Fibroblast of skin of left quadriceps (primary cell): ENCODE results near the gene ABO.
"Not testable (repeated sequence)": the region's sequence is repeated elsewhere in the genome, so short reads cannot be mapped to it uniquely, and the experiment has no call there.

Experiments
- DNase-seq, 2 experiments: peaks; one replicate each; pipeline ENCODE4 v3.0.0-alpha.2; 2013; ENCODE audit warnings: low read depth in 2 of 2

The ABO gene

DNA sequence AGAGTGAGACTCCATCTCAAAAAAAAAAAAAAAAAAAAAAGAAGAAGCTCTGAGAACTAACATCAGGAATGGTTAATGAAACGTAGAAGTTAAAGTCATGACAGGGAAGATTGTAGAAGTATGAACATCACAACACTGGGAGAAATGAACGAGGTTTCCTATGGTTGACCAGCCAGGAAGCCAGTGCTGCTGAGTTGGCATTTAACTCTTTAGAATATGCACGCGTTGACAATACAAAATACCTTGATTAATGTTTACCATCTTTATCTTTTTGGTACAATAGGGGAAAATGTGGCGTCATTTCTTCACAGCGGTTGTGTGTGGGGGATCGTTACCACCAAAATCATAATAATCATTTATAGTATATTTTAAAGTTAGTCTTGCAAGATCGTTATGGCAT, 32.0 kb downstream of the ABO start:
- no peak for DNase-seq

DNA sequence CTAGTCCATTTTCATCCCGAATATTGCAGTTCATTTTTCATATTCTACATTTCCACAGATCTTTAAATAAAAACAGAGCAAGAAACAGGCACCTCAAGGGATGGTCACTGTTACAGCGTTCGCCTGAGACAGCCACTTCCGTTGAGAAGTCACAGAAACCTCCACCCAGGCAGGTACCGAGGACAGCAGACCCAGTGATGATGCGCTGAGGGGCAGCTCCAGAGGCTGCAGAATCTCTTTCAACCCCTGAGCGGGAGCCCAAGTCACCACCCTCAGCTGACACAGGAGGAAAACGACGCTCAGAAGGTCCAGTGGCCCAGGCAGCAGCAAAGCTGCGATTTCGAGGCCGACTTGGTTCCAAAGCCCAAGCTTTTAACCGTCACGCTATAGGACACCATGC, 32.8 kb downstream of the ABO start:
- no peak for DNase-seq

DNA sequence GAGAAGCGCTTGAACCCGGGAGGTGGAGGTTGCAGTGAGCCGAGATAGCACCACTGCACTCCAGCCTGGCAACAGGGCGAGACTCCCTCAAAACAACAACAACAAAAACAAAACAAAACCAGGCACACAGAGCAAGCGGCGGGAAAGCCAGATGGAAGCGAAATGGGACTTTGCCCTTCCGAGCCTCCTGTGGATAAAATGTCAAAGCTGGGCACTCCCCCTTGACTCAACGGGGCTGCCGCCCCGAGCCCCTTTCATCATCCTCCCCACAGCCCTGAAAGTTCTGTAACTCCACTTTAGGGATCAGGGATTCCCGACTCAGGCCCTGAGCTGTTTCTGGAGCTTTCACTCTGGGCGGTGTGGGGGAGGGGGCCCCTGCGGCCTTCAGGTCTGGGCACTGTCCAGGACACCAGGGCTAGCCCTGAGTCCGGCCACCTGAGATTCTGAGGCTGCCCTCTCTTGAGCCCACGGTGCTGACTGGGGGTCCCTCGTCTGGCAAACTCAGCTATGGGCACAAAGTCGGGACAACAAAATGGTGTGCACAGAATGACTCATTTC, 35.4 kb downstream of the ABO start:
- DNase-seq: no peak

DNA sequence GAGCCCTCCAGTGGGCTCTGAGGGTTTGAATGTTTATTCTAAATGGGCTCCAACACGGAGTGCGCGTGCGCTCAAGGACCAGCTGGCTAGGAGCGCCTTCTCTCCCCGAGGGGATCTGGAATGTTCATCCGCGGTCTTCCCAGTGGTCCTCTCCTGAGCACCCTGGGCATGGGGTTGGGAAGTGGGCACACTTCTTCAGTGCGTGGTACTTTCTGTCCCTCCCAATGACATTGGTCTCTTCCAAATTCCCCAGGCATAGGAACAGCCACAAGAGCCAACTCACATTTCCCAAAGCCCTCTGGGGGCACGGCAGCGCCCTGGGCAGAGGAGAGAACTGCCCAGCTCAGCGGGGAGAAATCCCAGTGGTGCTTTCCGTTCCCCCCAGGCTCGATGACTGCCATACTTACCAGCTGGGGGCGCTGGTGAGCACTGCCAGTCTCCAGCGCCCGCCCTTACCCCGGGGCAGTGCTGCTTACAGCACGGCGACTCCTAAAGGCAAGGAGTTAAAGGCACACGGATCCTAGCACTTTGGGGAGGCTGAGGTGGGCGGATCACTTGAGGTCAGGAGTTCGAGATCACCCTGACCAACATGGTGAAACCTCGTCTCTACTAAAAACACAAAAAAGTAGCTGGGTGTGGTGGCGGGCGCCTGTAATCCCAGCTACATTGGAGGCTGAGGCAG, 36.0 kb downstream of the ABO start:
- DNase-seq: peak in 1 of 2 experiments; percentile 10

DNA sequence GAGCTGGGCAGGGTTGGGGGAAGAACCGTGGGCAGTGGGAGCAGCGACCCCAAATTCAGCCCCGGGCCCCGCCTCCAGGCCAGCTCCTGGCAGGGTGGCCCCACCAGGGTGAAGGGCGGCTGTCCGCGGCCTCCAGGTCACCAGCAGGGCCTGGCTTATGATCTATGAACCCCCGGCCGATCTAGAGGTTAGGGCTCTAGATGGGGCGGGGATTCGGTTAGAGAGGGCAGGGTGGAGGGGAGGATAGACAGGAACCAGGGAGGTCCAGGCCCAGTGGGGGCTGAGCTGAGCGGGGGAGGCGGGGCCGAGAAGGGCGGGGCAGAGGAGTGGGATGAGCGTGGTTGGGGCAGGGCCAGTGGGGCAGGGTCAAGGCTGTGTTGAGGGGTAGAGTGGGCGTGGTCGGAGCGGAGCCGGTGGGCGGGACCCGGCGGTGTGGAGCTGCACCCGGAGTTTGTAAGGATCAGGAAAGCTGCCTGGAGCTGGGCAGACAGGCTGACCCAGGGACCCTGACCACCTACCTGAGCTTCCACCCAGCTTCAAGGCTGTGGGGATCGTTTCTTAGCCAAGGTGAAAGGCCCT, 36.6 kb downstream of the ABO start:
- DNase-seq: peak; percentile 4 to 10

DNA sequence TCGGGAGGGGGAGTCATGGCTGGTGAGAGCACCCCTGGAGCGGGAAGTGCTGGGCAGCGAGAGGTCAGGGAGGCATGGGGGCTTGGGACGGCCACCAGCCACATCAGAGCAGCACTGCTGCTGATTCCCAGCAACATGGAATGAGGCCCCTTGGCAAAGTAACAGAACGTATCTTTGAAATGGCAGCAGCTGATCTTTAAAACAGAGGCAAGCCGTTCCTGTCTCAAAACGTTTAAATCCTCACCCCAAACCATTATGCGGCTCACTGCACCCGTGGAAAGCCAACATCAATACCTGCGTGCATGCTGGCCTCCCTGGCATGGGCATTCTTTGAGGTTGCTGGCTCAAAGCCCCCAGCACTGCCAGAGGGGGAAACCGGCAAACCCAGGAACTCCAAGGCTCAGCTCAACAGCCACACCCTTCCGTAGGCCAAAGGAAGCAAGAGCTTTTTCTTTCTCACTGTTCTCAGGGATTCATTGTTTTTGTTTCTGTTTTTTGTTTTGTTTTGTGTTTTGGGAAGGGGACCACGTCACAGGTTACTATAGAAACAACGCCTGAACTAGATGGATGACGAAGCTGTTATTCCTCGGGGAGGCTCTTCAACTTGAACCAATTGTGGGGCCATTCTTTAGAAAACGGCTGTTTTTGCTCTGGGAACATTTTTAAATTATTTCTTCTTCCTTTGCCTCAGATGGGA, 37.8 kb downstream of the ABO start:
- DNase-seq: no peak

DNA sequence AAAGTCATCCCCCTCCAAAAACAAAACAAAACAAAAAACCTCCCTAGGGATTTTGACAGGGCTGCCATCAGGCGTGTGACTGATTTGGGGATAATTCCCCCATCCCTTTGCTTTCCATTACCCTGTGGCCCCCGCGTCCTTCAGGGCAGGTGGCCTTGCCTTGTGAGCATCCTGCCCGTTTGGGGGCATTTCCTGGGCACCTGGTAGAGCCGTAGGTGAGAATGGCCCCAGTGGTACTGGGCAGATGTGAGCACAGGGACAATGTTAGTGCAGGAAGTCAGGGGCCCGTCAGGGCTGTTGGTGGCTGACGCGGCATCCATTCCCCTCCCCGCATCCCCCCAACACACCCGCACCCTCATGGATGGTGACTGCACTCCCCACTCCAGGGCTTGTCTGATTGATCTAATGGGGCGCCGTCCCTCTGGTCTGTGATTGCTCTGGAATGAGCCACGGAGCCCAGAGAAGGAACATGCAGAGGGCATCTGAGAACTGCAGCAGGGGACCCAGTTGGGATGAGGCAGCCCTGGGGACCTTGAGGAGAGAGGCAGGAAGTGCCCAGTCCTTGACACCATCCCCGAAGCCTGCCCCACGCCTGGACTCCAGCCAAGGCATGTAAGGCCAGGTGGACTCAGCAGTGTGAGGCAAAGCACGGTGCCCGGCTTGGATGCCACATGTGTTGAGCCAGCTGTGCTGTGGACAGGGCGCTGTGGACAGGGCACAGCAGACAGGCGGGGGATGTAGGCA, 38.5 kb downstream of the ABO start:
- DNase-seq: not testable (repeated sequence)

DNA sequence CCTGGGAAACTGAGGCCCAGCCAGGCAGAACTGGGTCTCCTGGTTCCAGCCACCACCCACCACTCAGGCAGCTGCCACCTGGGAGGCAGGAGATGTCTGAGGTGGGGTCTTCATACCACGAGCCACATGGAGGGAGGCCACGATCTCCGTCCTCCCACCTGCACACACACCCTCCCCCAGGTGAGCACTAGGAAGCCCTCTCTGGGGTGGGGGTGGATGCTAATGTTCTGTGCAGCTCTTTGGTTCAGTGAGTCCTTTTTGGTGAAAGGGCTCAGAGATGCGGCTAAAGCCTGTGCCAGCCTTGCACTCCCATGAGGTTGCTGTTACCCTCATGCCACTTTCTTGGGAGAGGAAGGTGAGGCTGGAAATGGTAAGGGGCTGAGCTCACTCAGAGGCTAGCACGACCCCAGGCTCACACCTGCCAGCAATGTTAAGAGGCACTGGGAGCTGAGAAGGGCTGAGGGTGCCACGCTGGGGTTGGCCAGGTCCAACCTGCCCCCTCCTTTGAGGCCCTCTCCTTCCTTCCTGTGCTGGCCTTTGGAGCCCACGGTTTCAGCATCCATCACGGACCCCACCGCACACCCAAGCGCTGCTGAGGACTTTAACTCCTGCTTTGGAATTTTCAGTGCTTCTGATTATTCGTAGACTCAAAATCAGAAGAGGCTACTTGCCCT, 39.3 kb downstream of the ABO start:
- DNase-seq: no peak

DNA sequence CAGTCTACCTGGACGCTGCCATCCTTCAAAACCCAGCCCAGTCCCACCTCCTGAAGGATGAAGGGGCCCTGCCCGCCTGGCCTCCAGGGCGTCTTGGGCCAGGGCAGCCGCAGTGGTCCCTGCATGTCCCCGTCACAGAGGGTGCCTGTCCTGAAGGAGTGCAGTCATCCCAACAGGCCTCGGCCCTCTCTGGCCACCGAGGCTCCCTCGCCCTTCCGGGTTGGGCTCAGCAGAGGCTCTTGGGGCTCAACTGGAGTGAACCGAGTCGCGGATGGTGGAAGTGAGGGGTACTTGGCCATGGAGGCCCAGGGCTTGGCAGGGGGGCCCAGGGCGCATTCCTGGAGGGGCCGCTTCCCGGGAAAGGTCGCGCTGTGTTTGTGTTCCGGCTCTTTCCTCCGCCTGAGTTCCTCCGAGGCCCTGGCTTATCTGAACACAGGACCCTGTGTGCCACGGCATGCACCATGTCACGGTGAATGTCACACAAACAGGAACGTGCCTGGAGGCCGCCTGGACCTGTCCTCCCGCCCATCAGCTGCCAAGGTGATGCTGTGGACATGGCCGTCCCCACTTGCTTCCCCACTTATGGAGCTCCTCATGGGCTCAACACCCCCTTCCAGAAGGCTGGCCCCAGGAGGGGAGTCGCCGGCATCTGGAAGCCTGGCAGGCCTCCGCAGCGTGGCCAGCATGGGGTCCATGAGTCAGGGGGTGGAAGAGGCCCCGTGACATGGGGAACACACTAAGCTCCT, 40.3 kb downstream of the ABO start:
- DNase-seq: no peak

DNA sequence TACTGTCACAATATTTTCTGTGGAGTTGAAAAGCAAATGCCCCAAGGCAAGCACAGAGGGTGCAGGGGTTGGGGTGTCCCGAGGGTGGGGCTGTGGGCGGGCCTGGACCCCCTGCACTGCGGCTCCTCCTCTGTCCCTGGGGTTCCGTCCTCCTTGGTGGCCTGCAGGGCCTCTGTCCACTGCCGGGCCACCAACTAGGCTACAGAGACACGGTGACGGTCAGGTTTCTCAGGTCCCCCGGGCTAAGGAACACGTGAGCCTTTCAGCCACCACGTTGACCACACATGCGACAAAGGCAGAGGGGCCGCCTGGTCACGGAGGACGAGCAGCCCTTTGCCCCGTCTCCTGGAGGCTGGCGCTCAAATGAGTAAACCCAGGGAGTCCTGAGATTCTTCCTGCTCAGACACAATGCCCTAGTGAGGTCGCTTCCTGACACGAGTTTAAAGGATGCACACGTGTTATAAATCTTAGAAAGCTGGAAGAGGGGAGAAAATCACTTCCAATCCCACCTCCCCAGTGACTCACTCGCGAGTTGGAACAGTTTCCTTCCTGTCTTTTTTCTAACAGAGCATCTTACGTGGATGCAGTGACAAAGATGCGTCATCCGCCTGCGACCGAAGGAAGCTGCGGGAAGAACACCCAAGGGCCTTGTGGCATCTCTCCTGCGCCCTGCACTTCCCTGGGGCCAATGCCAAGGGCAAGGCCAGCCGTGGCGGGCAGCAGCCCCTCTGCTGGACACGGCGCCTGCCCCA, 41.1 kb downstream of the ABO start:
- DNase-seq: no peak

DNA sequence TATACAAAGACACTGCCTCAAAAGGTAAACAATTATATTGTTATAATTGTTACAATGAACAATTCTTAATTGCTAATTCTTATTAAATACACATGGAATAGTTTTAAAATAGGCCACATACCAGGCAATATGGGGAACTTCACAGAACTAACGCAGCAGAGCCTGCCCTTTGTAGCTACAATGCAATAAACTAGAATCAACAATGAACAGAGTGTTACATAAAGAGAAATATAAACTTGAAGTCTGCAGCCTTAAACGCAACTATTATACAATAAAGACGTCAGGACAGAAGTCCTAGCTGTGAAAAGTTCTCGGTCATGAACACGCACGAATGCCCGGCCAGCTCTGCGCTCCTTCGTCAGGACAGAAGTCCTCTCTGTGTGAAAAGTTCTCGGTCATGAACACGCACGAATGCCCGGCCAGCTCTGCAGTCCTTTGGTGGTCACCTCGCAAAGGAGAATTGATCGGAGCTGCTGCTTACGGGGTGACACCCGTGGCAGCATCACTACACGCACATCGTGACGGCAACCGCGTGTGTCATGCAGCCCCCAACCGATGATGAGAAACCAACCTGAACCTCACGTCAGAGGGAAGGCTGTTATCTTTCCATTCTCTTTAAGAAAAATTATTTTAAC, 43.0 kb downstream of the ABO start:
- DNase-seq: not testable (repeated sequence)

DNA sequence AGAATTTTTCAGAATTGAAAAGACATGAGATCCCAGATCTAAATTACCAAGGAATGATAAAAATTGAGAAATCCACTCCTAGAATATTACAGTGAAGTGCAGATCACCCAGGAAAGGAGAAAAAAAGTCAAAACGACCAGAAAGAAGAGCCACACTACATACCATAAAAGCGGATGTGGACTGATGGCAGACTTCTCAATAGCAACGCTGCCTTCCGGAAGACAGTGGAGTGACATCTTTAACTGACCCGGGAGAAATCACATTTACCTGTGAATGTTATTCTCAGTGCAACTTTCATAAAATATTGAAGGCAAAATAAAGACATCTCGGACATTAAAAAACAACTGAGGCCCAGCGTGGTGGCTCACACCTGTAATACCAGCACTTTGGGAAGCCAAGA, 44.5 kb downstream of the ABO start:
- not testable (repeated sequence) for DNase-seq

DNA sequence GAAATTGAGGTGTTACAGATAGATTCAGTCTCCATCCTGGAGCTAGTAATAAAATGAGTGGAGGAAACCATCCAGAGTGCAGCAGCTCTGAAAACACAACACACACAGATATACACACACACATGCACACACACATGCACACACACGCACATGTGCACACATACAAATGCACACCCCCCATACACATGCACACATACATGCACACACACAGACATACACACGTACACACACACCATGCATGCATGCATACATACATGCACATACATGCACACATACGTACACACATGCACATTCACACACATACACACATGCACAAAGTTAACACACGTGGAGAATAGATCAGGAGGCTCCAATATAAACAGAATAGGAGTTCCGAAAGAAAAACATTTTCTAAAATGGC, 44.9 kb downstream of the ABO start:
- DNase-seq: no peak

DNA sequence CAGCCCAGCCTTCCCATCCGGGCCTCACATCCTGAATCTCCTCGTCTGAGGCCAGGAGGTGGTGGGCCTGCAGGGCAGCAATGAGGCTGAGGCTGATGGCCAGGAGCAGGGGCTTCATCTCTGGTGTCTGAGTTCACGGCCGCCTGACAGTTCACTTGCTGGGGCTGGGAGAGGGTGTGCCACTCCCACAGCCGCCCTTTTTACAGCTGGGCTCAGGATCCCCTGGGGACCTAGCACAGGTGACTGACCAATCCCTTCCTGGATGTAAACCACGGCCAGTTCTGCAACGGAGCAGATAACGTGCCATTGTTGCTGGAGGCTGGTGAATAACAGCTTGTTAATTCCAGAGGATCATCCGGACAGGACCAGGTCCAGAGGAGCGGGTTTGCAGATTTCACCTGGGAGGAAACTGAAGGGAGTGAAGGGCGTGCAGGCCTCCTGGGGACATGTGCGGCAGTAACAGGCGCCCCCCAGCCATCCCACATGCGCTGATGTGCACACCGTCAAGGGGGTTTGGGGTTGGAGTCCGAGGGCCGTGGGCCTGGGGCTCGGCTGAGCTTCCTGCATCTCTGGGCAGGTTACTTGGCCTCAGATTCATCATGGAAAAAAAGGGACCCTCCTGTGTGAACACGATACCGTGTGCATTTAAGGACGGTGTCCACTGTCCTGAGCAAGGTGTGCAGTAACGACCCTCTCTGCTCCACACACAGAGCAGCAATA, 46.4 kb downstream of the ABO start:
- DNase-seq: not testable (repeated sequence)

DNA sequence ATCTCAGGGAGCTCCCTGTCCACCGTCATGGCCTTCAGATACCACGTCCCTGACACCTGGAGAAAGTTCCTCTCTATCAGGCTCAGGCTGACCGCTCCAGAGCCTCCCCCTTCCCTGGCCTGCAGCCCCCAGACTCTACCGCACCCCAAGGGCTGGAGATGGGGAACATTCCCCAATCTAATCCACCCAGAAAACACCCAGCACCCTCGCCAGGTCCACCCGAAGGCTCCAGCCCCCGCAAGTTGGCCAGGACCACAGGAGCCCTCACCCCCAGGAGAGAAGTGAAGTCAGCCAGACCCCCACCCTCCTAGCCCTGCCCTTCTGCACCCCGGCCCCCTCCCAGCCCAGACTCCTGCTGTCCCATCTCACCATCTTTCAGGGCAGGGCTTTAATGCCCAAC, 47.0 kb downstream of the ABO start:
- DNase-seq: not testable (repeated sequence)

DNA sequence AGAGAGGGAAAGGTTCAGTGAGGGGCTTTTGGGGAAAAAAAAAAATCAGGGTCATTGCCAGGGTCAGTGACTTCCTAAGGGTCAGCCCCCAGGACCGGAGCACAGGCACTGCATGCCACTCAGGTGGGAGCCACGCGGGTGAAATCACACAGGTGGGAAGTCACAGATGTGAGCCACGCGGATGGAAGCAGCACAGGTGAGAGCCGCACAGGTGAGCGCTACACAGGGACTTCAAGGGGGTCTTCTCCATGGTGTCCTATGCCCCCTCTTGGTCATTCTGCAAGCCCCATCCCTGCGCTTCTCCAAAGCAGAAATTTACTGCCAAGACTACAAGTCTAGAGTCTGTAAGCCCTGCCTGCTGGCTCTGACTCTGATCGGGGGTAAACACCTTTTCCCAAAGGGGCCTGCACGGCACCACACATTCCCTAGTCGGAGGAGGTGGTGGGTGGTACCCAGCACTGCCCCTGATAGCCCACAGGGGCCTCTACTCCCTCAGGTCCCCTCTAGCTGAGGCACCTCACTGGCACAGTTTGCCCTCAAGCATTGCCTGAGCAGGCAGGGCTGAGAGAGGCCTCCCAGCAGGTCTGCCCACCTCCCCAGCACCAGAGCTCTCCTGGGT, 47.6 kb downstream of the ABO start:
- DNase-seq: no peak

DNA sequence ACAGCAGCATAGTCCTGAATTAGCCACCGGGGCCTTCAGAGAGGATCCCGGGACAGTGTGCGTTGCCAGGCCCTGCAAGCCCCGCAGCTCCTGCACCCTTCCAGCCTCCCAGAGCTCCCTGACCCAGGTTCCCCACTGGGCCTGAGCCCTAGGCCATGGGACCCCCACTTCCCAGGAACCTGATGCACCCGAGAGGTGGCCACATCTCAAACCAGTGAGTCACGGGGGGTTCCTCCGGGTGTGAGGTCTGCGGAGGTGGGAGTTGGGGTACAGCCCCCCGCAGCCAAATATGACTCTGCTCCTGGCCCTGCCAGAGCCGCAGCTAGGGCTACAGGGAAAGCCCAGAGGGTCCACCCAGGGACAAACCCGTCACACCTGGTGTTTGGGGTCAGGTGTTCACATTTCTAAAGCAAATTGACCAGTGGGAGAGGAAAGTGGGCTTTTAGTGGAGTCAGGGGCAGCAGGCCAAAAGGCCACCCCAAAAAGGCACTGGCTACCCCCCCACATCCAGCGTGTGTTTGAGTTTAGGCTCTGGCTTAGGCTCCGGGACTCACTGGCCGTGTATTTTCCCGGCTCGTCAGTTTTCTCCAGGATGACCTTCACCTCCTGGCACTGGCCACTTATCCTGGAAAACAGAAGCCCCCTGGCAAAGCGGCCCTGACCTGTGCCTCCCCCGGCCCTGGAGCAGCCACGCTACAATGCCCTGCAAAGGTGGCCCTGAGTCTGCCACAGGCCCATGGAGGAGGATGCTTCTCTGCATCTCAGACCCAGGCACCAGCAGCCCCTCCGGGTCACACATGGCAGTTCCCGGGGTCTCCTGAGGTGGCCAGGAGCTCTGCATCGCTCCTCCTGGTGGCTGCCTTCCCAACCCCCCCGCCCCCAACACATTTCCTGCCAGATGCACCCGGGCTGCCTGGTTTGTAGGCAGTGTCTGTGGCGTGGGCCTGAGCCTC, 48.5 kb downstream of the ABO start:
- no peak for DNase-seq
